ENCODE data around the gene GLIS1. TPM values are rescaled to one million over a fixed set of nuclear protein-coding genes. Genes with fewer than 3 reads are reported as not detected.

The GLIS1 gene
- total and polyA plus RNA-seq, 7 donors = 0.03 to 0.40 (median 0.15) TPM

DNA sequence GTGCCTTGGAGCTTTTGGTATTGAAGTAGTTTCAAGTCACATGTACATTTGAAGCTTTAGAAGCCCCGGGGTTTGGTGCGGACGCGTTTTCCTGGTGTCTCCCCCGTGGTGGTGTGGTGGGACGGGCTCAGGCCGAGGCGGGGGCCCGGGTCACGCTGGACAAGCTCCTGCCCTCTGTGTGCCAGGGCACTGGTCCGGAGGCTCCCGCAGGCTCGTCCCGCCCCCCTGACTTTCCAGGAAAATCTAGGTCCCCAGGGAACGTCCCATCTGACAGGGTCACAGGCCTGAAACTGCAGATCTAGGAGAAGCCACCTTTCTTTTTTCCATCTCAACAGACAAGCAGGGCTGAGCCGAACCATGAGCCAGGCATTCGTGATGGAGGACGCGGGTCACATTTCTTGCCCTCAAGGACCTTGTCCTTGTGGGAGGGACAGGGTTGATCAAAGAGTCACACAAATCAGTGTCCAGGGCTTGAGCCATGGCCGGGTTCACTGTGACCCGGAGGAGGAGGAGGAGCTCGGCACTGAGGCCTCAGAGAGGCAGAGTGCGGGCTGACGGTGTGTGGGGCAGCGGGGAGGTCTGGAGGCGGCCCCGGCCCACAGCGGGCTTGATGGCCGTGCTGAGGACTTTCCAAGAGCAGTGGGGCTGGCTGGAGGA is 278.2 kb downstream of the GLIS1 start:
- intact Hi-C loops (cut with DNase I) = no loop called here

DNA sequence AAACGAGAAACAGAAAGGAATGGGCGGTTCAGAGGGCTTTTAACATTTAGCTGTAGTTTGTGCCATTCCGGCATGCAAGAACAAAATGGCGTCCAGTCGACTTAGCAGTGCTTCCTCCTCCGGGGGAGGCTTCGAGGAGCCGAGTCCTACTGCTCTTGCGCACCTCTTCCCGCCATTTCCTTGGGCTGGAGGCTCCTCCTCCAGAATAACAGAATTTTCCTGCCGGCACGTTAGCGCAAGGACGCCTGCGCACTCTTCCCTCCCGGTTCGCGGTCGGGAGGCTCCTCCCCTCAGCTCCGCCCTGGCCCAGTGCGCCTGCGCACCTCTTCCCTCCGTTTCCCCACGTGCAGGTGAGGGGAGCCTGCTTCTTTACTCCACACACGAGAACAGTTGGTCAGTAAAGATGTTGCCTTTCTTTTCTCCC is 278.7 kb downstream of the GLIS1 start:
- Histone ChIP-seq H3K4me3 (no peak overlapping the region), H3K27me3 (ENCODE audit: insufficient read depth in 3 of 3, low read length in 2 of 3) (peaks cover 0 to 3% (median 0%) of the 10 kb centered on the region in 3 donors), H3K36me3 (ENCODE audit: insufficient read depth in 1 of 2, low read depth in 1 of 2) (no peaks in the 10 kb centered on the region), H3K27ac (no peak overlapping the region), H3K4me1 (no peaks in the 10 kb centered on the region), H3K9me3 (no peaks in the 10 kb centered on the region)
- WGBS, 3 donors = 92 to 95% (median 93%) methylated on average over 25 of the region's 25 CpGs
- TF ChIP-seq, protein P1, sequence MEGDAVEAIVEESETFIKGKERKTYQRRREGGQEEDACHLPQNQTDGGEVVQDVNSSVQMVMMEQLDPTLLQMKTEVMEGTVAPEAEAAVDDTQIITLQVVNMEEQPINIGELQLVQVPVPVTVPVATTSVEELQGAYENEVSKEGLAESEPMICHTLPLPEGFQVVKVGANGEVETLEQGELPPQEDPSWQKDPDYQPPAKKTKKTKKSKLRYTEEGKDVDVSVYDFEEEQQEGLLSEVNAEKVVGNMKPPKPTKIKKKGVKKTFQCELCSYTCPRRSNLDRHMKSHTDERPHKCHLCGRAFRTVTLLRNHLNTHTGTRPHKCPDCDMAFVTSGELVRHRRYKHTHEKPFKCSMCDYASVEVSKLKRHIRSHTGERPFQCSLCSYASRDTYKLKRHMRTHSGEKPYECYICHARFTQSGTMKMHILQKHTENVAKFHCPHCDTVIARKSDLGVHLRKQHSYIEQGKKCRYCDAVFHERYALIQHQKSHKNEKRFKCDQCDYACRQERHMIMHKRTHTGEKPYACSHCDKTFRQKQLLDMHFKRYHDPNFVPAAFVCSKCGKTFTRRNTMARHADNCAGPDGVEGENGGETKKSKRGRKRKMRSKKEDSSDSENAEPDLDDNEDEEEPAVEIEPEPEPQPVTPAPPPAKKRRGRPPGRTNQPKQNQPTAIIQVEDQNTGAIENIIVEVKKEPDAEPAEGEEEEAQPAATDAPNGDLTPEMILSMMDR (IDR thresholded peaks at IDR 0.05) = no peak
- ATAC-seq = no peak
- DNase-seq = no peak
- intact Hi-C loops (cut with DNase I) = no loop called here

More for the DNA sequence above, 278.2 kb downstream of the GLIS1 start:
- H3K4me3 ChIP-seq = no peak overlapping the region
- H3K36me3 ChIP-seq (ENCODE audit: insufficient read depth in 1 of 2, low read depth in 1 of 2) = no peaks in the 10 kb centered on the region
- H3K27me3 ChIP-seq (ENCODE audit: insufficient read depth in 3 of 3, low read length in 2 of 3) = peaks cover 0 to 3% (median 0%) of the 10 kb centered on the region in 3 donors
- DNase-seq (no peak), ATAC-seq (no peak)
- TF ChIP-seq, protein P1 (IDR thresholded peaks at IDR 0.05) = no peak
- H3K9me3 ChIP-seq = no peaks in the 10 kb centered on the region
- WGBS, 3 donors = 56 to 63% (median 56%) methylated on average over 29 of the region's 29 CpGs
- no peaks in the 10 kb centered on the region for H3K4me1 ChIP-seq
- H3K27ac ChIP-seq = no peak overlapping the region

DNA sequence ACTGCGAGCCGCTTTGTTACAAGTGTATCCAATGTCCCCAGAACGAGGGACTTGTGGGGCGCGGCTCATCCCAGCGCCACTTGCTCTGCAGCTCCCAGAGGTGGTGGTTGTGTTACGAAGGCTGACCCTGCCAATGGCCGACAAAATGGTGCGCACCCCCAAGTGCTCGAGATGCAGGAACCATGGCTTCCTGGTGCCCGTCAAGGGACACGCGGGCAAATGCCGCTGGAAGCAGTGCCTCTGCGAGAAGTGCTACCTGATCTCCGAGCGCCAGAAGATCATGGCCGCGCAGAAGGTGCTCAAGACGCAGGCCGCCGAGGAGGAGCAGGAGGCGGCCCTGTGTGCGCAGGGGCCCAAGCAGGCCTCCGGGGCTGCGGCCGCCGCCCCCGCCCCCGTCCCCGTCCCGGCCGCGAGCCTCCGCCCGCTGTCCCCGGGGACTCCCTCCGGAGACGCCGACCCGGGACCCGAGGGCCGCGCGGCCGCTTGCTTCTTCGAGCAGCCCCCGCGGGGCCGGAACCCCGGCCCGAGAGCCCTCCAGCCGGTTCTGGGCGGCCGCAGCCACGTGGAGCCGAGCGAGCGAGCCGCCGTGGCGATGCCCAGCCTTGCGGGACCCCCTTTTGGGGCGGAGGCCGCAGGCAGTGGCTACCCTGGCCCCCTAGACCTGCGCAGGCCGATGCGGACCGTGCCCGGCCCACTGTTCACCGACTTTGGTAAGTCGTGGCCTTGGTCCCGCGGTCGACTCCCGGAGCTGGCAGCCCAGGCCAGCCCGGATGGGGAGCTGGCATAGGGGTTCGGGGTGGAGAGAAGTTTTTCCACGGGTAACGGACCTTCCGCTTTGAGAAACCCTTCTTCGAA is 279.4 kb downstream of the GLIS1 start, which contains the start of gene DMRTB1:
Gene DMRTB1 (plus strand): TSS at position 79 of the 855 bp plus-strand sequence. CDS start 55 bp downstream, at position 134.
- 93 to 96% (median 93%) methylated on average over 61 to 82 of the region's 82 CpGs for WGBS, 3 donors
- Histone ChIP-seq H3K4me3 (no peak within 1 kb of the TSS), H3K4me1 (no peaks in the 10 kb centered on the region), H3K36me3 (ENCODE audit: insufficient read depth in 1 of 2, low read depth in 1 of 2) (no peaks in the 10 kb centered on the region), H3K9me3 (no peaks in the 10 kb centered on the region), H3K27me3 (ENCODE audit: insufficient read depth in 3 of 3, low read length in 2 of 3) (peaks cover 0 to 3% (median 0%) of the 10 kb centered on the region in 3 donors), H3K27ac (no peak within 1 kb of the TSS)
- TF ChIP-seq, protein P1 (IDR thresholded peaks at IDR 0.05) = no peak
- intact Hi-C loops (cut with DNase I) = no loop called here
- no peak for ATAC-seq
- DNase-seq = no peak

DNA sequence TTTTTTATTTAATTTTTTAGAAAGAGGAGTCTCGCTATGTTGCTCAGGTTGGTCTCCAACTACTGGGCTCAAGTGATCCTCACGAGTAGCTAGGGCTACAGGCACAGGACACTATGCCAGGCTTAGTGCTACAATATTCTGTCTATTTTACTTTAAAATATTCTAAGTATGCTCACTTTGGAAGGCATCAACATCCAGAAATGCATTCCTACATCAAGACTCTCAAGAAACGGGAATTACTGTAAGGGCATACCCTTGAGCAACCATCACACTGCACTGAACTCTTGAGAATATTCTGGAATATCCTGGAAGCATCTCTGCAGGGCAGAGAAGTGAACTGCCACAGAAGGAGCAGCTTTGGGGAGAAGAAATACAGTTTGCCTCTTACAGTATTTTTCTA is 280.3 kb downstream of the GLIS1 start:
- DNase-seq (no peak), ATAC-seq (no peak)
- H3K4me3 ChIP-seq = no peak overlapping the region
- no peaks in the 10 kb centered on the region for H3K4me1 ChIP-seq
- 61 to 72% (median 66%) methylated on average over 3 of the region's 3 CpGs for WGBS, 3 donors
- H3K27me3 ChIP-seq (ENCODE audit: insufficient read depth in 3 of 3, low read length in 2 of 3) = no peaks in the 10 kb centered on the region
- H3K27ac ChIP-seq = no peak overlapping the region
- intact Hi-C loops (cut with DNase I) = no loop called here
- H3K36me3 ChIP-seq (ENCODE audit: insufficient read depth in 1 of 2, low read depth in 1 of 2) = no peaks in the 10 kb centered on the region
- no peaks in the 10 kb centered on the region for H3K9me3 ChIP-seq
- TF ChIP-seq, protein P1 (IDR thresholded peaks at IDR 0.05) = no peak

Other genes with a start within 250 kb of the GLIS1 start
- 1 to 10 TPM; 3.0 to 7.5 (median 4.8) TPM for gene NDC1, start 99.1 kb upstream of the GLIS1 start, total RNA-seq
- gene NDC1, start 99.1 kb upstream of the GLIS1 start, polyA plus RNA-seq = 10 to 100 TPM in 1 of 3 donors, 1 to 10 TPM in 2; 4.3 to 12.1 (median 9.2) TPM
- gene YIPF1, start 150.6 kb upstream of the GLIS1 start, total RNA-seq = 10 to 100 TPM; 11.8 to 23.3 (median 19.4) TPM
- 10 to 100 TPM; 23.1 to 54.1 (median 25.1) TPM for gene YIPF1, start 150.6 kb upstream of the GLIS1 start, polyA plus RNA-seq
- gene DIO1, start 155.0 kb upstream of the GLIS1 start, total RNA-seq = not detected
- gene DIO1, start 155.0 kb upstream of the GLIS1 start, polyA plus RNA-seq = not detected
- 1 to 10 TPM; 4.9 to 5.8 (median 5.5) TPM for gene IFT25, start 206.5 kb upstream of the GLIS1 start, total RNA-seq
- 10 to 100 TPM in 1 of 3 donors, 1 to 10 TPM in 2; 4.6 to 10.3 (median 5.3) TPM for gene IFT25, start 206.5 kb upstream of the GLIS1 start, polyA plus RNA-seq
- 10 to 100 TPM; 10.0 to 16.9 (median 11.9) TPM for gene LRRC42, start 207.2 kb upstream of the GLIS1 start, total RNA-seq
- 10 to 100 TPM; 11.0 to 14.7 (median 14.0) TPM for gene LRRC42, start 207.2 kb upstream of the GLIS1 start, polyA plus RNA-seq